GM21367 (cell line): ENCODE results near the gene UCN3.

Experiments
- ATAC-seq: cut with Tn5 transposase; IDR thresholded peaks from one replicate; pipeline ENCODE4 v1.9.1; 2021; ENCODE audit not compliant: unreplicated experiment

Gene UCN3, protein sequence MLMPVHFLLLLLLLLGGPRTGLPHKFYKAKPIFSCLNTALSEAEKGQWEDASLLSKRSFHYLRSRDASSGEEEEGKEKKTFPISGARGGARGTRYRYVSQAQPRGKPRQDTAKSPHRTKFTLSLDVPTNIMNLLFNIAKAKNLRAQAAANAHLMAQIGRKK

GRCh38 chr10:5364890-5365338 is at the start of gene UCN3:
TSS of gene UCN3 (plus strand) at chr10:5364966. CDS start at chr10:5373721, 8,755 bp downstream.
- no peak for ATAC-seq

DNA sequence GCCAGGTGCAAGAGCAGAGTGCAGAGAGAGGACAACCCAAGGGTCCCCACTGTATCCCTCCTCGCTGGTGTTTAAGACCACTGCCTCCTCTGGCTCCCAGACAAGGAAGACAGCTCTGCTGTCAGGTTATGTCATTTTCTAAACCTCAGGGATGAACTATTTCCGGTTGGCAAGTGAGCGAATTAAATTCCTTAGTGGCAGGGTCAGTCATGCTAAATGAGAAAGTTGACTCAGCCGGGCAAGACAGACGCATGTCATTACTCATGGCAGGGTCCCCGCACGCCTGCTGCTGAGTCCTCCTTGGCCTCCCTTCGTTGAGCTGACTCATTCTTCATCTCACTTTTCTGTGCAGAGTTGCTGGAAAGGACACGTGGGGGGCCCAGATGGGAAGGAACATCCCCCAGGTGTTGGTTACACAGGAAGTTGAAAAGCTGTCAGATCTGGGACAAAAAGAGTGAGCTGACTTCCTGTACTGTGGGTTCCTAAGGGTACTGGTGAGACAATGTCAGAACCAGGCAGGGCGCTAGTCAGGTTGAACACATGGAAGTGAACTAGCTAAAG is 47.1 kb upstream of the UCN3 start:
- no peak for ATAC-seq

- ATAC-seq, result no peak
Observed at GRCh38 chr10:5318148-5318547, 46.6 kb upstream of the UCN3 start.

DNA sequence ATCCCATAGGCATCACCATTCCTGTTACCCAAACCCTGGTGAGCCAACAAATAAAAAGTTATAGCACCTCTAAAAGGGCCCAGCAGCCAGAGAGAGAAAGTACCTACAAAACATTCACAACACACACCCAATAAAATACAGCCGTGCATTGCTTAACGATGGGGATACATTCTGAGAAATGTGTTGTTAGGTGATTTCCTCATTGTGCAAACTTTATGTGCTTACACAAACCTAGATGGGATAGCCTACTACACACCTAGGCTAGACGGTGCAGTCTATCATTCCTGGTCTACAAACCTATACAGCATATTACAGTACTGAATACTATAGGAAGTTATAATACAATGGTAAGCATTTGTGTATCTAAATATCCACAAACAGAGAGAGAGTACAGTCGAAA is 44.9 kb upstream of the UCN3 start:
- no peak for ATAC-seq

- ATAC-seq, result no peak
Observed at GRCh38 chr10:5321273-5321672, 43.5 kb upstream of the UCN3 start.

DNA sequence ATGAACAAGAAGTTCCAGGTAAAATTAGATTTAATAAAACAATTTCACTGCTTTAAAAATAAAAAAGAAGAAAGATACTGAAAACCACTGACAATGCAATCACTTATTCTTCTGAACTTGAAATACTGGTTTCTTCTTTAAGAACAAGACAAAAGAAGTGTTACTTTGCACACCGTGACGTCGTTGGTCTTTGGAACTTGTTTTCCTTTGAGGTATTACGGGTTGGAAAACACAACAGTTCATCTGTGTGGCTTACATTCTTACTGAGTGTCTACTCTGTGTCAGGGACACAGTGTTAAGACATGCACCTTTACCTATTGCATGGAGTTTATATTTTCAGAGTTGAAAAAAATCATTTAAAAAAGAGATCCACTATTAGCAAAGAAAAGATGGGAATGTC is 41.3 kb upstream of the UCN3 start:
- ATAC-seq, result no peak

DNA sequence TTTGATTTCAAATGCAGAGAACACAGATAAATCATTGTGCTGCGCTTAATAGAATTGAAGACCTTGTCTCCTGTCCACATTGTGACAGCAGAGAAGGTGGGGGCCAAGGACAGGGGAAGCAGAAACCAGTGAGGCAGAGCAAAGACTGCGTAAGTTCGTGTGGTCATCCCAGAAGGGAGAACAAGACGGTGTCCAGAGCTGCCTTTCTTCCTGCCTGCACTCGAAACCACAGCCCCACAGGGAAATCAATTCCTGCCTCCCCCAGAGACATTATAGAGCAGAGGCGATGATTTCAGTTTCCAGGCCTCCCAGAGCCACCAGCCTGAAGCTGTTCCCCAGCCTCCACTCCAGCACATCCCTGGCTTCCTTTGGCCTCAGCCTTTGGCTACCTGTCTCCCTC is 39.7 kb upstream of the UCN3 start:
- ATAC-seq, result no peak

GRCh38 chr10:5334196-5334880 is 30.4 kb upstream of the UCN3 start:
- ATAC-seq, result no peak

GRCh38 chr10:5338010-5338409 is 26.8 kb upstream of the UCN3 start:
- no peak for ATAC-seq

GRCh38 chr10:5343092-5343491 is 21.7 kb upstream of the UCN3 start:
- no peak for ATAC-seq

DNA sequence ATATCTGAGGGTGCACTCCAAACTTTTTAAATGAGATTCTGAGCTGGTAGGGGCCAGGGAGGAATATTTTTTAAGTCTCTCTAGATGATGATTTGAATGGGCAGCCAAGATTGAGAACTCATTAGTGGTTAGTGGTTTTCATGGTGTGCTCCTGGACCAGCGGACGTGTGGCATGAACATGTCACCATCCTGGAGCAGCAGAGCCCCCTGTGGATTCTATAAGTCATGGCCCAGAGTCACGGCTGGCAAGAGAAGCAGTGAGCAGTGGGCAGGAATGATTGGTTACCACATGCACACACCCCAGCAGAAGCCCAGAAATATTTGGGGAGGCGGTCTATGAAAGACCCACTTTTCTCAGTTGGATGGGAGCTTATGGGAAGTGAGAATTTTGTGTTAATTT is 21.2 kb upstream of the UCN3 start:
- no peak for ATAC-seq

DNA sequence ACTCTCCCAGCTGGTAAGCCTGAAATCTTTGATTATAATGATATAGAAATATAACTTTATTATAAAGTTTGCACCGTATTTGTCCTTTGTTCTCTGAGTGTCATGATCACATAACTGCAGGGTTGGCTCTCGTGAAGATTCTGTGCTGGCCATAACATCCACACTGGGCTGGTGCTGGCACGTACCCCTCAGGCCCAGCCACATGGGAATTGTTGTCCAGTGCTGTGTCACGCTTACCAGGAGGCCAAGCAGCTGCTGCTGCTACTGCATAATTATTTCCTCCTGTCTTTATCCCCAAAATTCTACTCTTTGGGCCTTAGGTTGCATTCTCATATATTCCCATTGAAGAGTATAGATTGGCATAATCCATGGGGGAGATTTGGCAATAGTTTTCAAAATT is 20.8 kb upstream of the UCN3 start:
- ATAC-seq, result no peak

- no peak for ATAC-seq
Observed at GRCh38 chr10:5344746-5345145, 20.0 kb upstream of the UCN3 start.

GRCh38 chr10:5346881-5347280 is 17.9 kb upstream of the UCN3 start:
- ATAC-seq, result no peak

DNA sequence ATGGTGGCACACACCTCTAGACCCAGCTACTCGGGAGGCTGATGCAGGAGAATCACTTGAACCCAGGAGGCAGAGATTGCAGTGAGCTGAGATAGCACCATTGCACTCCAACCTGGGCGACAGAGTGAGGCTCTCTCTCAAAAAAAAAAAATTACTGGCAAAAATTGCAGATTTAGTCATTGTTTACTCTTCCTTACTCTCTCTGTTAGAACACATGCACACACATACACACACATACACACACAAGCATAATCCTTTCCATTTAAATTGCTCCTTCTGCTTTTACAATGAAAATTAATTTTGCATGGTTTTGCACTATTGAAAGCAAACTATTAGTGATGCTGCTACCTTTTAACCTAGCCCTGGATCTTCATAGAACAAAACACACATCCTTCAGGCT is 15.4 kb upstream of the UCN3 start:
- ATAC-seq, result no peak

DNA sequence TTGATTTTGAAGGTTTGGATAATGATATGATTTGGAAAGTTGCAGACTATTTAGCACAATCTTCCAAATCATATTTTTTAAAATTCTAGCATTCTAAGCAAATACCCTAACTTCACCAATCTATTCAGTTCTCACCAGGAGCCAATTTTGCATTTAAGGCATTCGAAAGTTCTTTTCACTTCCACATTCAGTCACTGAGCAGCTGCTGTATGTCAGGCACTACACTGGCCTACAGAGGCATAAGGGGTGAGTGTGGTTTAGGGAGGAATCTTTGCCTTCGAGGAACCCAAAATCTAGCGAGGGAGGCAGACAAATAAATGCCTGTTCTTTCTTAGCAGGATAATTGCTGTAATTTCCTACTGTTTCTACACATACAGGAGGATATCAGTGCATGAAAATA is 10.7 kb upstream of the UCN3 start:
- peak; percentile 58 for ATAC-seq

DNA sequence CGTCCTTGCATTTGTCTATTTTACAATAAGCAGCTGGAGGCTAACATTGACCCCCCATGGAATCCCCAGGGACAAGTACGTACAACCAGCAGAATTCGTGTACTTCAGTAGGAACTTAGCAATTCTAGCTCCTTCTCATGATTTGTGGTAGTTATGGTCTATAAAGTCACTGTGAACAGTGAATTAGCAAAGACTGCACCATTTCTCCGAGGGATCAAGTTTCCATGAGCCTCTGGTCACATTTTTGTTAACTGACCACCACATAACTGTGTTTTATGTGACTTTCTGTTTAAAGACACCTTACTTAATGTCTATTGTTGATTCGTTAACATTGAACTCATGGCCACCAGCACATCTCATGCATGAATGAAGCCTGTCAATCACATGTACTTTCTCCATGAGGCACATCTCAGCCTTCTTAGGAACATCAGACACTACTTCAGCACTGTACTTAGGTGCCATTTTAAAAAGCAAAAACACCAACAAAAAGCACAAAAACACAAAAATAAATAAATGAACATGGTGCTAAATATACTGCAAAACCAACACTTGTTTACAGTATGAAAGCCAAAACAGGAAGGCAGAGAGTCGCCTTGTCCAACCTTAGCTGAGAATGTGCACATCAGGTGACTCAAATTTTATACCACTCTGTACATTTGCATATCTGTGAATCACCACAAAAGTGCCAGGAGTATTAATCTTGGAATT is 9.0 kb upstream of the UCN3 start:
- no peak for ATAC-seq

GRCh38 chr10:5356302-5356763 is 8.4 kb upstream of the UCN3 start:
- ATAC-seq, result no peak

GRCh38 chr10:5360318-5360915 is 4.3 kb upstream of the UCN3 start:
- ATAC-seq, result no peak

DNA sequence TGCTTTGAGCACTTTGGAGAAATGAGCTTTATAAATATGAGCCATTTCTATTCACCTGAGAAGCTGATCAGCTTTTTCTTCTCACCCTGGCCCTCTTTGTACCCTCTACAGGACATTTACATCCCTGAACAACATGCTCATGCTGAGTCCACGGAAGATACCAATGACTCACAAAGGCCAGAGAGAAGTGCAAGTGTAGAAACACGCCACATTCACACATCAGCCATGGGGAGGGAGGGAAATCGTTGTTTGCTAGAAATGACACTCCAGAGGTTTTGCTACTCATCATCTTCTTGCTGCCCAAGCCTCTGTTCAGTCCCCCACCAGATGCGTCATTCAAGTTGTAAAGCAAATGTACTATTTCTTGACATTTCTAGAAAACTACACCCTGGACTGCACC is 2.8 kb upstream of the UCN3 start:
- no peak for ATAC-seq

- no peak for ATAC-seq
Observed at GRCh38 chr10:5362873-5363272, 1.9 kb upstream of the UCN3 start.

- no peak for ATAC-seq
Observed at GRCh38 chr10:5364374-5364773, 392 bp upstream of the UCN3 start.
